Lower lobe of right lung (tissue), 2 donors: ENCODE measurements around the gene FRMPD1. TPM values are rescaled to one million over a fixed set of nuclear protein-coding genes. Genes with fewer than 3 reads are reported as not detected.
"Not testable (repeated sequence)": the region's sequence is repeated elsewhere in the genome, so short reads cannot be mapped to it uniquely, and the experiment has no call there.

Source experiments
- ATAC-seq, 2 donors: fragments of 200-7000 bp; cut with Tn5 transposase; one replicate each; pipeline ENCODE4 v1.9.1; 2020 to 2022; ENCODE audit warnings: mild to moderate bottlenecking in 2 of 2, moderate library complexity in 2 of 2
- DNase-seq: peaks from one replicate; pipeline ENCODE4 v3.0.0-alpha.2; 2020
- H3K27ac ChIP-seq: fragments of 200-600 bp; one replicate; pipeline ENCODE4 v1.8.0; 2022
- H3K27me3 ChIP-seq: fragments of 200-600 bp; one replicate; pipeline ENCODE4 v1.8.0; 2022; ENCODE audit warnings: low read depth
- H3K36me3 ChIP-seq: fragments of 200-600 bp; one replicate; pipeline ENCODE4 v1.8.0; 2022; ENCODE audit warnings: mild to moderate bottlenecking
- H3K4me1 ChIP-seq: fragments of 200-600 bp; one replicate; pipeline ENCODE4 v1.8.0; 2022
- H3K4me3 ChIP-seq: fragments of 200-600 bp; one replicate; pipeline ENCODE4 v1.8.0; 2022; ENCODE audit warnings: mild to moderate bottlenecking
- H3K9me3 ChIP-seq: fragments of 200-600 bp; one replicate; pipeline ENCODE4 v1.8.0; 2022
- intact Hi-C: fragments of 100-400 bp; cut with DNase I; formaldehyde crosslinking; loops from one replicate; pipeline ENCODE4 v1.11.0; 2022
- total RNA-seq: library from RNA; stranded (reverse); fragmentation: NEBNext Ultra II Directional; extraction: Animal tissue kit (Norgen Biotek cat#: 25700); gene quantifications from one replicate; pipeline ENCODE4 v1.2.1, GENCODE V29; 2021
- TF ChIP-seq, protein P1 (sequence below): fragments of 200-600 bp; IDR thresholded peaks from one replicate; pipeline ENCODE4 v1.8.0; 2022; ENCODE audit warnings: antibody characterized with exemption, mild to moderate bottlenecking
- donor health status: DM: no; HTN: yes; CAD: no; lungs with severe emphysema.

Gene FRMPD1
- total RNA-seq, 1 donor from 2014 or later: 0.06 TPM

DNA sequence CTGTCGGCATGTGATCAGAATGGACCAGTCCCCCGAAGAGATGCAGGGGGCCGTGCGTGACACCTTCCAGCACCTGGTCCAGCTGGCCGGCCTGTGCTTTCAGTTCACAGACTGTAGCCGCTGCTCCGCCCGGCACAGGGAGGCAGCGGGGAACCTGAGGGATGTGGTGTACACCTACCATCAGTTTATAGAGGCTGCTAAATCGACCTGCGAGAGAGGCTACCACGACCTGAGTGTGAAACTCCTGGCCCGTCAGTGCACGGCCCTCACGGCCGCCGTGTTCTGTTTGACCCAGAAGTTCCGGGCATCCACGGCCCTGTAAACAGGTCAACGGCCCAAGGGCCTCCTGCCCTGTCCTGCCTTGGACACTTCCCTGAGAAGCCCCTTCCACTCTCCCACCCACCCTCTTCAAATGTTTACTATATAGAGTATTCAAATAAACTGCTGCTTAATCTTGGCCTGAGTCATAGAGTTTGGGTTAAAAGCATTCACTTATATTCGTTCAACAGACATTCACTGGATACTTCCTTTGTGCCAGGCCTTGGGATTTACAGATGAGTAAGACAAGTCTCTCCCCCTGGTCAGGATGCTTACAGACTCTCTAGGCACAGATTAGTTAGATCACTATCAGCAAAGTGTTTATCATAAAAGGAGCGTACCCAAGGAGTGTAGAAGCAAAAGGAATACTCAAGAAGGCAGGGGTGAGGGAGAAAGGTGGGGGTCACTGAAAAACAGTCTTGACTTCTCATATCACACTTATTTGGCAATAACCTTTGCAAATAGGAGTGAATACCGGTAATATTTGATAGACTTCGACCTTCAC is 95.9 kb downstream of the FRMPD1 start:
- H3K4me1 ChIP-seq: no peaks in the 10 kb centered on the region
- H3K9me3 ChIP-seq: no peaks in the 10 kb centered on the region
- H3K27me3 ChIP-seq: no peaks in the 10 kb centered on the region
- no peak overlapping the region for H3K4me3 ChIP-seq
- DNase-seq (no peak), ATAC-seq (peak in 1 of 2 donors; percentile 24)
- TF ChIP-seq, protein P1, sequence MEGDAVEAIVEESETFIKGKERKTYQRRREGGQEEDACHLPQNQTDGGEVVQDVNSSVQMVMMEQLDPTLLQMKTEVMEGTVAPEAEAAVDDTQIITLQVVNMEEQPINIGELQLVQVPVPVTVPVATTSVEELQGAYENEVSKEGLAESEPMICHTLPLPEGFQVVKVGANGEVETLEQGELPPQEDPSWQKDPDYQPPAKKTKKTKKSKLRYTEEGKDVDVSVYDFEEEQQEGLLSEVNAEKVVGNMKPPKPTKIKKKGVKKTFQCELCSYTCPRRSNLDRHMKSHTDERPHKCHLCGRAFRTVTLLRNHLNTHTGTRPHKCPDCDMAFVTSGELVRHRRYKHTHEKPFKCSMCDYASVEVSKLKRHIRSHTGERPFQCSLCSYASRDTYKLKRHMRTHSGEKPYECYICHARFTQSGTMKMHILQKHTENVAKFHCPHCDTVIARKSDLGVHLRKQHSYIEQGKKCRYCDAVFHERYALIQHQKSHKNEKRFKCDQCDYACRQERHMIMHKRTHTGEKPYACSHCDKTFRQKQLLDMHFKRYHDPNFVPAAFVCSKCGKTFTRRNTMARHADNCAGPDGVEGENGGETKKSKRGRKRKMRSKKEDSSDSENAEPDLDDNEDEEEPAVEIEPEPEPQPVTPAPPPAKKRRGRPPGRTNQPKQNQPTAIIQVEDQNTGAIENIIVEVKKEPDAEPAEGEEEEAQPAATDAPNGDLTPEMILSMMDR: no peak
- no peaks in the 10 kb centered on the region for H3K36me3 ChIP-seq
- intact Hi-C loops: no loop called here
- no peak overlapping the region for H3K27ac ChIP-seq

DNA sequence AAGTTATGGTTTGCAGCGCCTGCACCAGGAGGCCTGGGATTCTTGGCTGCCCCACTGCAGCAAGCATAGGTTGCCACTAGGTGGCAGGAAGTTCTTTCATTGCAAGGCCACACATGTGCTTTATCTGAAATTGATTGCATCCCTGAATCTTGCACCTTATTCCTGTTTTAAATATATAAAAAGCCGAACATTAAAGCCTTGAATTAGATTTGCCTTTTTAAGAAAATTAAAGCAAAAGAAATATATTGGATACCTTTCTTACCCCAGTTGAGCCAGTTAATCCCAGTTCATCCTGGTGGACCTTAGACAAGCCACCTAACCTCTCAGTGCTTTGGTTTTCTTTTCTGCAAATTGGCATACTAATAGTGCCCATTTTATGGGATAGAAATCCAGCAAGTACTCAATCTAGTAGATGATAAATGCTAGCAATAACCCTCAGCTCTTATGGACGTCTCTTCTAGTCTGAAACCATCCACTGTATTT is 96.6 kb downstream of the FRMPD1 start:
- H3K4me3 ChIP-seq: no peak overlapping the region
- intact Hi-C loops: no loop called here
- TF ChIP-seq, protein P1: peak; percentile 94
- H3K9me3 ChIP-seq: no peaks in the 10 kb centered on the region
- no peak overlapping the region for H3K27ac ChIP-seq
- ATAC-seq (peak; percentile 72 to 91), DNase-seq (no peak)
- no peaks in the 10 kb centered on the region for H3K27me3 ChIP-seq
- H3K4me1 ChIP-seq: no peaks in the 10 kb centered on the region
- no peaks in the 10 kb centered on the region for H3K36me3 ChIP-seq

DNA sequence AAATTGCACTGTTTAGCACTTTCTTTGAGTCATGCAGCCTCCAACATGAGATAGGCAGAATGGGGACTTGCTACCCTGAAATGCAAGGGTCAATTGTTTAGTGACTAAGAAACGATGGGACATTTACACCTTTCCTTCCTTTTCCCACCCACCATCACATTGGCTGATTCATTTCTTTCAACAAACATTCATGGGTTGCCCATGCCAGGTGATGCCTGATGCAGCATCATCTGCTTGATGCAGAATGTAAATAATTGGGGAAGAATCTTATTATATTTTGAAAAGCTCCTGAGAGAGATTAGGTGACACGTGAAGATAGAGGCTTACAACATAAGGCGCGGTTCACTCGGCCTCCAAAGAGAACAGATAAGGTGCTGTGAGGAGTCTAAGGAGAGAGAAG is 98.4 kb downstream of the FRMPD1 start:
- H3K27ac ChIP-seq: no peak overlapping the region
- intact Hi-C loops: no loop called here
- no peaks in the 10 kb centered on the region for H3K9me3 ChIP-seq

DNA sequence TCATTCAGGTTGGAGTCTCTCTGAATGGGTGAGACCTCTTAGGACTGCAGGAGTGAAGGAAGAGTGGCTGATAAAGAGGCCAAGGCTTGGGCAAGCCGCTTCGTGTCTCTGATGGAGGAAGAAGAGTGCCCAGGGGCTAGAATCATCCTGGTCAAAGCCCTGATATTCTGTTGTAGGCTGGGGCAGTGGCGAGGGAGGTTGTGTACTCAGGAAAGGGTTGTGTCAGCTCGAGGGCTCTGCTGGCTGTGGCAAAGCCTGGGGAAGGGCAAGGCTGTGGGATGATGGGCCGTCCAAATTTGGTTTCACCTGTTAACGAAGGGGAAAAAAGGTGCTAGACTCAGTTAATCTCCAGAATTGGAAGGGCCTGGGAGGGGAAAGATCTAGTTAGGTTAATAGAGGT is 100.4 kb downstream of the FRMPD1 start:
- DNase-seq: no peak
- no peak for ATAC-seq
- H3K27ac ChIP-seq: no peak overlapping the region

More for the DNA sequence above, 98.4 kb downstream of the FRMPD1 start:
- H3K27me3 ChIP-seq: no peaks in the 10 kb centered on the region
- no peak overlapping the region for H3K4me3 ChIP-seq
- TF ChIP-seq, protein P1: no peak
- ATAC-seq: no peak
- no peaks in the 10 kb centered on the region for H3K36me3 ChIP-seq
- DNase-seq: no peak
- H3K4me1 ChIP-seq: peaks cover 2% of the 10 kb centered on the region

DNA sequence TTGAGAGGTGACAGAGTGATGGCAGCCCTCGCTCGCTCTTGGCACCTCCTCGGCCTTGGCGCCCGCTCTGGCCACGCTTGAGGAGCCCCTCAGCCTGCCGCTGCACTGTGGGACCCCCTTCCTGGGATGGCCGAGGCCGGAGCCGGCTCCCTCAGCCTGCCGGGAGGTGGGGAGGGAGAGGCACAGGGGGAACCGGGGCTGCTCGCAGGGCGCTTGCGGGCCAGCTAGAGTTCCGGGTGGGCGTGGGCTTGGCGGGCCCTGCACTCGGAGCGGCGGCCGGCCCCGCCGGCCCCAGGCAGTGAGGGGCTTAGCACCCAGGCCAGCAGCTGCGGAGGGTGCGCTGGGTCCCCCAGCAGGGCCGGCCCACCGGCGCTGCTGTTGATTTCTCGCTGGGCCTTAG is 101.0 kb downstream of the FRMPD1 start:
- H3K4me3 ChIP-seq, ATAC-seq, H3K9me3 ChIP-seq, H3K36me3 ChIP-seq, H3K27me3 ChIP-seq, H3K27ac ChIP-seq, intact Hi-C loops, DNase-seq: not testable (repeated sequence)
- H3K4me1 ChIP-seq: peaks cover 16% of the 10 kb centered on the region

More for the DNA sequence above, 100.4 kb downstream of the FRMPD1 start:
- Histone ChIP-seq H3K4me3 (no peak overlapping the region), H3K27me3 (no peaks in the 10 kb centered on the region), H3K36me3 (no peaks in the 10 kb centered on the region), H3K9me3 (no peaks in the 10 kb centered on the region), H3K4me1 (peaks cover 16% of the 10 kb centered on the region)
- intact Hi-C loops: no loop called here
- TF ChIP-seq, protein P1: no peak

DNA sequence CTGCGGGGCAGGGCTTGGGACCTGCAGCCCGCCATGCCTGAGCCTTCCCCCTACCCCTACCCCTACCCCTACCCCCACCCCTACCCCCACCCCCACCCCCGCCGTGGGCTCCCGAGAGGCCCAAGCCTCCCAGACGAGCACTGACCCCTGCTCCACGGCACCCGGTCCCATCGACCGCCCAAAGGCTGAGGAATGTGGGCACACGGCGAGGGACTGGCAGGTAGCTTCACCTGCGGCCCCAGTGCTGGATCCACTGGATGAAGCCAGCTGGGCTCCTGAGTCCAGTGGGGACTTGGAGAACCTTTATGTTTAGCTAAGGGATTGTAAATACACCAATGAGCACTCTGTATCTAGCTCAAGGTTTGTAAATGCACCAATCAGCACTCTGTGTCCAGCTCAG is 101.4 kb downstream of the FRMPD1 start:
- H3K27ac ChIP-seq, H3K36me3 ChIP-seq, H3K9me3 ChIP-seq, intact Hi-C loops, H3K4me3 ChIP-seq, DNase-seq, ATAC-seq, H3K27me3 ChIP-seq: not testable (repeated sequence)
- peaks cover 16% of the 10 kb centered on the region for H3K4me1 ChIP-seq
